GM18526 (cell line): Measurements from ENCODE around the gene DIS3L2.

Source experiments
- POLR2A ChIP-seq: IDR thresholded peaks from 3 replicates; pipeline ENCODE4 v1.6.1; 2011; ENCODE audit not compliant: insufficient read length; ENCODE audit errors: extremely low read depth

DIS3L2 gene

GRCh38 chr2:231961349-231962166 is at the start of gene DIS3L2:
TSS of gene DIS3L2 (plus strand) at chr2:231961713. CDS start at chr2:232014928, 53,215 bp downstream.
- TF ChIP-seq POLR2A = peak; percentile 71

GRCh38 chr2:231914077-231914690 is 47.3 kb upstream of the DIS3L2 start:
- TF ChIP-seq POLR2A = no peak

- no peak for TF ChIP-seq POLR2A
Measured at GRCh38 chr2:231917280-231918066, 44.0 kb upstream of the DIS3L2 start.

GRCh38 chr2:231918501-231919330 is 42.8 kb upstream of the DIS3L2 start:
- TF ChIP-seq POLR2A = no peak

GRCh38 chr2:231919341-231920035 is 42.0 kb upstream of the DIS3L2 start:
- TF ChIP-seq POLR2A = no peak

GRCh38 chr2:231920366-231920765 is 41.1 kb upstream of the DIS3L2 start:
- TF ChIP-seq POLR2A = no peak

GRCh38 chr2:231920795-231921194 is 40.7 kb upstream of the DIS3L2 start:
- TF ChIP-seq POLR2A = no peak

- no peak for TF ChIP-seq POLR2A
Measured at GRCh38 chr2:231922311-231923009, 39.1 kb upstream of the DIS3L2 start.

- TF ChIP-seq POLR2A = no peak
Measured at GRCh38 chr2:231923010-231923344, 38.5 kb upstream of the DIS3L2 start.

- TF ChIP-seq POLR2A = no peak
Measured at GRCh38 chr2:231923951-231924888, 37.3 kb upstream of the DIS3L2 start.

GRCh38 chr2:231924889-231925275 is 36.6 kb upstream of the DIS3L2 start:
- TF ChIP-seq POLR2A = no peak

- TF ChIP-seq POLR2A = no peak
Measured at GRCh38 chr2:231925303-231926179, 36.0 kb upstream of the DIS3L2 start.
